ENCODE results near the gene NKAPD1.

NKAPD1 gene

DNA sequence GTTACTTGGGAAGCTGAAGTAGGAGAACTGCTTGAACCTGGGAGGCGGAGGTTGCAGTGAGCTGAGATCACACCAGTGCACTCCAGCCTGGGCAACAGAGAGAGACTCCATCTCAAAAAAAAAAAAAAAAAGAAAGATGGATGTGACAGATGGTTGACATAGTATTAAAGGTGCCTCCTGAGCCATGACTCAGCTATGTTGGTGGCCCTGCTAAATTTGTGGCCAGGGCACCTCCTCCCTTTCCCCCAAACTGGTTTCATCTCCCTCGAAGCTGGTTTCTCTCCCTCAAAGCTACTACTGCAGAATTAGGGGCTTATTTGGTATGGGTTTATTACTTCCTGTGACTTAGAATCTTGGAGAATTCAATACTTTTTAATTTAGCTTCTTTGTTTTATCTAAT lies 44.1 kb downstream of the NKAPD1 start:
- Histone ChIP-seq H3F3A (ENCODE audit: control insufficient read depth, insufficient read depth) (no peaks in the 10 kb centered on the region), H3K4me3 (ENCODE audit: low read length) (no peak overlapping the region), H3K27me3 (ENCODE audit: control insufficient read depth, low read length) (no peaks in the 10 kb centered on the region), H3K27ac (ENCODE audit: low read depth, low read length) (no peak overlapping the region), H3K79me2 (ENCODE audit: control insufficient read depth, low read length) (no peaks in the 10 kb centered on the region), H4K20me1 (ENCODE audit: control insufficient read depth, insufficient read depth, low read depth, low read length) (no peaks in the 10 kb centered on the region), H3K36me3 (ENCODE audit: control insufficient read depth, low read length) (no peaks in the 10 kb centered on the region), H3K9me3 (ENCODE audit: control insufficient read depth, insufficient read depth, low read length) (no peaks in the 10 kb centered on the region), H3K4me2 (ENCODE audit: low read length) (no peak overlapping the region), H3K9me2 (replicated peaks; ENCODE audit: control insufficient read depth, low read length) (no peaks in the 10 kb centered on the region), H3K4me1 (ENCODE audit: control insufficient read depth, low read length) (peaks cover 4% of the 10 kb centered on the region; the same call in 1 of the 2 replicates)
- TF ChIP-seq, protein P1, sequence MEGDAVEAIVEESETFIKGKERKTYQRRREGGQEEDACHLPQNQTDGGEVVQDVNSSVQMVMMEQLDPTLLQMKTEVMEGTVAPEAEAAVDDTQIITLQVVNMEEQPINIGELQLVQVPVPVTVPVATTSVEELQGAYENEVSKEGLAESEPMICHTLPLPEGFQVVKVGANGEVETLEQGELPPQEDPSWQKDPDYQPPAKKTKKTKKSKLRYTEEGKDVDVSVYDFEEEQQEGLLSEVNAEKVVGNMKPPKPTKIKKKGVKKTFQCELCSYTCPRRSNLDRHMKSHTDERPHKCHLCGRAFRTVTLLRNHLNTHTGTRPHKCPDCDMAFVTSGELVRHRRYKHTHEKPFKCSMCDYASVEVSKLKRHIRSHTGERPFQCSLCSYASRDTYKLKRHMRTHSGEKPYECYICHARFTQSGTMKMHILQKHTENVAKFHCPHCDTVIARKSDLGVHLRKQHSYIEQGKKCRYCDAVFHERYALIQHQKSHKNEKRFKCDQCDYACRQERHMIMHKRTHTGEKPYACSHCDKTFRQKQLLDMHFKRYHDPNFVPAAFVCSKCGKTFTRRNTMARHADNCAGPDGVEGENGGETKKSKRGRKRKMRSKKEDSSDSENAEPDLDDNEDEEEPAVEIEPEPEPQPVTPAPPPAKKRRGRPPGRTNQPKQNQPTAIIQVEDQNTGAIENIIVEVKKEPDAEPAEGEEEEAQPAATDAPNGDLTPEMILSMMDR (IDR thresholded peaks at IDR 0.05; ENCODE audit: low read depth, low read length, poor library complexity, severe bottlenecking), result no peak
- TF ChIP-seq EZH2phosphoT487 (IDR thresholded peaks at IDR 0.05; ENCODE audit: borderline replicate concordance, low read length), result no peak

DNA sequence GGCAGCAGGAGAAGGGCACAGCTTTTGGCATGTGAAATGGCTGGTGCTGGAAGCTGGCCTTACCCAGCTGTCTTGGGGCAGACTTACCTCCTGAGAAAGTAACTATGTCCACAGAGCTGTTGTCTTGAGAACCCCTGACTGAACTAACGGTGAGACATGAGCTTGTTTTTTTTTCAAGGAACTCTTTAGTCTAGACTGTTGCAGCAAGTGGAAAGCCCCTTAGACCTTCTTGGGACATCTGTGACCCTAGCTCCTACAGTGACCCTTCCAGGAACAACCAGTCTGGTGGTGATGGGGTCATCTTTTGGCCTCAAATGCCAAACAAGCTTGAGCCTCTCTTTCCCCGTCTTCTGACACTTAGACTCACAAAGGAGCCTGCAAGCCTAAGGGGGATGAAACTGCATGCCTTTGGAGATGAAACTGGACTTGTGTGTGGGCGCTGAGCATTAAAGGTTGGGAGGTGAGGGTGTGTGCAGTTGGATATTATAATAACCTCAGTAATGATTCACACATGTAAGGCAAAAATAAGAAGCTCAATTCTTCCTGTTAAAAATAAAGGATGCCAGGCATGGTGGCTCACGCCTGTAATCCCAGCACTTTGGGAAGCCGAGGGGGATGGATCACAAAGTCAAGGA lies 48.0 kb downstream of the NKAPD1 start:
- H3K27me3 ChIP-seq (ENCODE audit: control insufficient read depth, low read length), result no peaks in the 10 kb centered on the region
- no peaks in the 10 kb centered on the region for H3F3A ChIP-seq (ENCODE audit: control insufficient read depth, insufficient read depth)
- no peaks in the 10 kb centered on the region for H3K9me3 ChIP-seq (ENCODE audit: control insufficient read depth, insufficient read depth, low read length)
- no peak overlapping the region for H3K4me3 ChIP-seq (ENCODE audit: low read length)
- TF ChIP-seq EZH2phosphoT487 (IDR thresholded peaks at IDR 0.05; ENCODE audit: borderline replicate concordance, low read length), result no peak
- TF ChIP-seq, protein P1 (IDR thresholded peaks at IDR 0.05; ENCODE audit: low read depth, low read length, poor library complexity, severe bottlenecking), result no peak
- H3K4me2 ChIP-seq (ENCODE audit: low read length), result no peak overlapping the region
- H4K20me1 ChIP-seq (ENCODE audit: control insufficient read depth, insufficient read depth, low read depth, low read length), result no peaks in the 10 kb centered on the region
- no peaks in the 10 kb centered on the region for H3K36me3 ChIP-seq (ENCODE audit: control insufficient read depth, low read length)
- H3K27ac ChIP-seq (ENCODE audit: low read depth, low read length), result no peak overlapping the region
- no peaks in the 10 kb centered on the region for H3K4me1 ChIP-seq (ENCODE audit: control insufficient read depth, low read length)
- no peaks in the 10 kb centered on the region for H3K9me2 ChIP-seq (replicated peaks; ENCODE audit: control insufficient read depth, low read length)
- H3K79me2 ChIP-seq (ENCODE audit: control insufficient read depth, low read length), result no peaks in the 10 kb centered on the region

DNA sequence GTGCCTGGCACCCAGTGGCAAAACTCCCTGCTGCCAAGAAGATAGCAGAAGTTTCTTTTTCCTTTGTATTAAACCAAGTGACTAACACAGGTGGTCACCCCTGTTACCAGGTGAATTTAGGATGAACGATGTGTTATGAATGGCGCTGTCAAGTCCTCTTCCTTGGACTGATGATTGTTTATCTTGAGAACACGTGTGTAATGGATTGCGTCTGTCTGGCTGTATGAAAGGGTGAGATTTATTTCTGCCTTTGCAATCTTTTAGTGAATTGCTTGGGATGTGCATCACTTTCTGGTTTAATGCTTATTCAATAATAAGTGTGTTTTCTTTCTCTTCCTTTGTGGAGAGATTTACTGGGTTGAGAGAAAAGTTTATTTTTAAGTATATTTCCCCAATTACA lies 49.0 kb downstream of the NKAPD1 start:
- Histone ChIP-seq H4K20me1 (ENCODE audit: control insufficient read depth, insufficient read depth, low read depth, low read length) (no peaks in the 10 kb centered on the region), H3K4me3 (ENCODE audit: low read length) (no peak overlapping the region), H3K79me2 (ENCODE audit: control insufficient read depth, low read length) (no peaks in the 10 kb centered on the region), H3K9me3 (ENCODE audit: control insufficient read depth, insufficient read depth, low read length) (no peaks in the 10 kb centered on the region), H3K27ac (ENCODE audit: low read depth, low read length) (no peak overlapping the region), H3K4me2 (ENCODE audit: low read length) (no peak overlapping the region), H3F3A (ENCODE audit: control insufficient read depth, insufficient read depth) (no peaks in the 10 kb centered on the region), H3K4me1 (ENCODE audit: control insufficient read depth, low read length) (no peaks in the 10 kb centered on the region), H3K27me3 (ENCODE audit: control insufficient read depth, low read length) (no peaks in the 10 kb centered on the region), H3K36me3 (ENCODE audit: control insufficient read depth, low read length) (no peaks in the 10 kb centered on the region), H3K9me2 (replicated peaks; ENCODE audit: control insufficient read depth, low read length) (no peaks in the 10 kb centered on the region)
- no peak for TF ChIP-seq EZH2phosphoT487 (IDR thresholded peaks at IDR 0.05; ENCODE audit: borderline replicate concordance, low read length)
- TF ChIP-seq, protein P1 (IDR thresholded peaks at IDR 0.05; ENCODE audit: low read depth, low read length, poor library complexity, severe bottlenecking), result no peak
